HepG2 (cell line): ENCODE data around the gene TGFBI.

Experiments used
- FOXC1 ChIP-seq: sonication (generic); formaldehyde crosslinking; IDR thresholded peaks from 2 replicates; pipeline ENCODE4 v1.8.0; 2022; ENCODE audit warnings: mild to moderate bottlenecking, missing genetic modification reagents, borderline replicate concordance
- FUBP1 ChIP-seq: sonication (generic); formaldehyde crosslinking; IDR thresholded peaks from 2 replicates; pipeline ENCODE4 v1.5.1; 2020; ENCODE audit warnings: missing genetic modification reagents, mild to moderate bottlenecking, borderline replicate concordance
- HDAC2 ChIP-seq: sonication (generic); formaldehyde crosslinking; IDR thresholded peaks from 2 replicates; pipeline ENCODE4 v1.4.0; 2020; ENCODE audit warnings: missing genetic modification reagents
- MATR3 ChIP-seq: sonication (generic); formaldehyde crosslinking; IDR thresholded peaks from 2 replicates; pipeline ENCODE4 v1.4.0; 2020; ENCODE audit warnings: missing genetic modification reagents
- NR2C2 ChIP-seq: sonication (generic); formaldehyde crosslinking; IDR thresholded peaks from 2 replicates; pipeline ENCODE4 v1.4.0; 2020; ENCODE audit warnings: missing genetic modification reagents, mild to moderate bottlenecking, moderate library complexity, borderline replicate concordance
- RXRA ChIP-seq: sonication (generic); formaldehyde crosslinking; IDR thresholded peaks from 2 replicates; pipeline ENCODE4 v1.5.1; 2020; ENCODE audit warnings: missing genetic modification reagents
- SIN3A ChIP-seq: IDR thresholded peaks from 2 replicates; pipeline ENCODE4 v1.6.1; 2011; ENCODE audit warnings: low read depth, mild to moderate bottlenecking, control low read depth, low read length, borderline replicate concordance
- TBX2 ChIP-seq: sonication (generic); formaldehyde crosslinking; IDR thresholded peaks from 2 replicates; pipeline ENCODE4 v1.5.0; 2020; ENCODE audit warnings: missing genetic modification reagents, mild to moderate bottlenecking, borderline replicate concordance
- TF ChIP-seq, protein P1 (sequence below): sonication (generic); formaldehyde crosslinking; IDR thresholded peaks from 2 replicates; pipeline ENCODE4 v1.5.0; 2020; ENCODE audit warnings: mild to moderate bottlenecking, missing genetic modification reagents, moderate library complexity
- TF ChIP-seq, protein P2 (sequence below): sonication (generic); formaldehyde crosslinking; IDR thresholded peaks from 2 replicates; pipeline ENCODE4 v1.5.0; 2020; ENCODE audit warnings: missing genetic modification reagents

GRCh38 chr5:136076881-136077445 is 48.2 kb downstream of the TGFBI start:
- TF ChIP-seq FOXC1 (CRISPR knock-in tag) (no peak), MATR3 (CRISPR knock-in tag) (no peak), NR2C2 (CRISPR knock-in tag) (no peak), TBX2 (CRISPR knock-in tag) (no peak), HDAC2 (no peak), FUBP1 (CRISPR knock-in tag) (no peak), SIN3A (no peak), RXRA (CRISPR knock-in tag) (no peak)
- TF ChIP-seq, protein P1, sequence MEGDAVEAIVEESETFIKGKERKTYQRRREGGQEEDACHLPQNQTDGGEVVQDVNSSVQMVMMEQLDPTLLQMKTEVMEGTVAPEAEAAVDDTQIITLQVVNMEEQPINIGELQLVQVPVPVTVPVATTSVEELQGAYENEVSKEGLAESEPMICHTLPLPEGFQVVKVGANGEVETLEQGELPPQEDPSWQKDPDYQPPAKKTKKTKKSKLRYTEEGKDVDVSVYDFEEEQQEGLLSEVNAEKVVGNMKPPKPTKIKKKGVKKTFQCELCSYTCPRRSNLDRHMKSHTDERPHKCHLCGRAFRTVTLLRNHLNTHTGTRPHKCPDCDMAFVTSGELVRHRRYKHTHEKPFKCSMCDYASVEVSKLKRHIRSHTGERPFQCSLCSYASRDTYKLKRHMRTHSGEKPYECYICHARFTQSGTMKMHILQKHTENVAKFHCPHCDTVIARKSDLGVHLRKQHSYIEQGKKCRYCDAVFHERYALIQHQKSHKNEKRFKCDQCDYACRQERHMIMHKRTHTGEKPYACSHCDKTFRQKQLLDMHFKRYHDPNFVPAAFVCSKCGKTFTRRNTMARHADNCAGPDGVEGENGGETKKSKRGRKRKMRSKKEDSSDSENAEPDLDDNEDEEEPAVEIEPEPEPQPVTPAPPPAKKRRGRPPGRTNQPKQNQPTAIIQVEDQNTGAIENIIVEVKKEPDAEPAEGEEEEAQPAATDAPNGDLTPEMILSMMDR (CRISPR knock-in tag): no peak
- TF ChIP-seq, protein P2, sequence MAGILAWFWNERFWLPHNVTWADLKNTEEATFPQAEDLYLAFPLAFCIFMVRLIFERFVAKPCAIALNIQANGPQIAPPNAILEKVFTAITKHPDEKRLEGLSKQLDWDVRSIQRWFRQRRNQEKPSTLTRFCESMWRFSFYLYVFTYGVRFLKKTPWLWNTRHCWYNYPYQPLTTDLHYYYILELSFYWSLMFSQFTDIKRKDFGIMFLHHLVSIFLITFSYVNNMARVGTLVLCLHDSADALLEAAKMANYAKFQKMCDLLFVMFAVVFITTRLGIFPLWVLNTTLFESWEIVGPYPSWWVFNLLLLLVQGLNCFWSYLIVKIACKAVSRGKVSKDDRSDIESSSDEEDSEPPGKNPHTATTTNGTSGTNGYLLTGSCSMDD (CRISPR knock-in tag): no peak
